ENCODE measurements around the gene XYLT1.

GRCh38 chr16:17412791-17413190 is 58.0 kb downstream of the XYLT1 start:
- TF ChIP-seq SP1 (IDR thresholded peaks at IDR 0.05) (no peak), FOXM1 (IDR thresholded peaks at IDR 0.05; ENCODE audit: borderline replicate concordance) (no peak), ZNF384 (IDR thresholded peaks at IDR 0.05) (no peak)
- TF ChIP-seq, protein P1, sequence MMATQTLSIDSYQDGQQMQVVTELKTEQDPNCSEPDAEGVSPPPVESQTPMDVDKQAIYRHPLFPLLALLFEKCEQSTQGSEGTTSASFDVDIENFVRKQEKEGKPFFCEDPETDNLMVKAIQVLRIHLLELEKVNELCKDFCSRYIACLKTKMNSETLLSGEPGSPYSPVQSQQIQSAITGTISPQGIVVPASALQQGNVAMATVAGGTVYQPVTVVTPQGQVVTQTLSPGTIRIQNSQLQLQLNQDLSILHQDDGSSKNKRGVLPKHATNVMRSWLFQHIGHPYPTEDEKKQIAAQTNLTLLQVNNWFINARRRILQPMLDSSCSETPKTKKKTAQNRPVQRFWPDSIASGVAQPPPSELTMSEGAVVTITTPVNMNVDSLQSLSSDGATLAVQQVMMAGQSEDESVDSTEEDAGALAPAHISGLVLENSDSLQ (IDR thresholded peaks at IDR 0.05): no peak
